GM12874 (cell line): Measurements from ENCODE around the gene PLVAP.

Experiments used
- CTCF ChIP-seq: IDR thresholded peaks from 2 replicates; pipeline ENCODE4 v1.5.1; 2011; ENCODE audit warnings: low read depth, mild to moderate bottlenecking, control low read depth, low read length, moderate library complexity; ENCODE audit not compliant: insufficient read depth

PLVAP gene

GRCh38 chr19:17325133-17325532 is 52.0 kb downstream of the PLVAP start:
- TF ChIP-seq CTCF = no peak

- no peak for TF ChIP-seq CTCF
Measured at GRCh38 chr19:17324357-17325114, 52.6 kb downstream of the PLVAP start.

GRCh38 chr19:17323964-17324332 is 53.2 kb downstream of the PLVAP start:
- no peak for TF ChIP-seq CTCF

GRCh38 chr19:17323300-17323963 is 53.7 kb downstream of the PLVAP start:
- no peak for TF ChIP-seq CTCF

GRCh38 chr19:17322854-17323253 is 54.3 kb downstream of the PLVAP start:
- no peak for TF ChIP-seq CTCF

- no peak for TF ChIP-seq CTCF
Measured at GRCh38 chr19:17321655-17322489, 55.3 kb downstream of the PLVAP start.

GRCh38 chr19:17320435-17320834 is 56.7 kb downstream of the PLVAP start:
- TF ChIP-seq CTCF = no peak
